ENCODE data around the gene ATOX1. TPM values are rescaled to one million over a fixed set of nuclear protein-coding genes. Genes with fewer than 3 reads are reported as not detected.
A peak's percentile ranks its signal among the peaks of the same experiment; 100 is the strongest.

Gene ATOX1
- total and polyA plus RNA-seq, 2 of the 4 experiments (the other 2 are of a cell fraction): 56.3 to 360 TPM

DNA sequence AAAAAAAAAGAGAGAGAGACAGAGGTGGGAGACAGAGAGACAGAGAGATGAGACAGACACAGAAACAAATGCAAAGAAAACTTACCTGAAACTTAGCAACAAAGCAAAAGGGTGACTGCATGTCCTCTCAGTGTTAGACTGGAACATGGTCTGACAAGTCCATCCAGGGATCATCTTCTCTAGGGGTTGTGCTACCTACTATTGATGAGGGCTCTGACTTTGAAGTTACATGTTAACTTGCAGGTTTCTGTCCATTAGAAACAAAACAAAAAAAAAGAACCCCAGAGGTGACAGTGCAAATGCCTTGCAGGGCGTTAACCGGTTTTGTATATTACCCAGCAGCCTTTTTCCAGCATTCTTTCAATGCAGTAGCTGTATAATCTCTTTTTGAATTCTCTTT is 58.1 kb downstream of the ATOX1 start:
- H3K9me1 ChIP-seq (ENCODE audit: insufficient read depth, low read length): peaks cover 5% of the 10 kb centered on the region
- H3K27me3 ChIP-seq (ENCODE audit: control insufficient read depth, insufficient read depth, low read length): no peaks in the 10 kb centered on the region
- peak overlapping the region; percentile 42; the same call in 1 of the 2 replicates for H3K56ac ChIP-seq (ENCODE audit: extremely low read depth, insufficient read depth, low read length)
- no TSS peak for BruUV-seq (replicated peaks)
- H2AK9ac ChIP-seq (replicated peaks; ENCODE audit: low read depth, low read length, poor library complexity): peak overlapping the region; percentile 47
- H4K8ac ChIP-seq (ENCODE audit: low read depth in 2 of 2, low read length in 2 of 2): peak overlapping the region; percentile 96 to 99
- DNase-seq: no peak
- H3K18ac ChIP-seq (ENCODE audit: low read depth, low read length): peak overlapping the region; percentile 98; the same call in 1 of the 2 replicates
- WGBS, 2 experiments (ENCODE audit: extremely low coverage in 2 of 2, insufficient read length in 1 of 2): no CpG with 5 or more reads among the region's 2 CpGs
- H3K4me3 ChIP-seq (ENCODE audit: insufficient read depth, low read depth, low read length): no peak overlapping the region
- H3K4ac ChIP-seq (ENCODE audit: low read depth, low read length): peak overlapping the region; percentile 100
- TF ChIP-seq NFE2L2 (IDR thresholded peaks at IDR 0.05; ENCODE audit: low read depth, low read length) (no peak), MXI1 (IDR thresholded peaks at IDR 0.05; ENCODE audit: borderline replicate concordance, low read depth, low read length) (no peak), RAD21 (IDR thresholded peaks at IDR 0.05; ENCODE audit: low read length) (no peak), CTCF (conservative IDR thresholded peaks at IDR 0.05; ENCODE audit: low read depth, low read length) (no peak), MAZ (IDR thresholded peaks at IDR 0.05; ENCODE audit: borderline replicate concordance, low read depth, low read length) (no peak)
- TF ChIP-seq, protein P1, sequence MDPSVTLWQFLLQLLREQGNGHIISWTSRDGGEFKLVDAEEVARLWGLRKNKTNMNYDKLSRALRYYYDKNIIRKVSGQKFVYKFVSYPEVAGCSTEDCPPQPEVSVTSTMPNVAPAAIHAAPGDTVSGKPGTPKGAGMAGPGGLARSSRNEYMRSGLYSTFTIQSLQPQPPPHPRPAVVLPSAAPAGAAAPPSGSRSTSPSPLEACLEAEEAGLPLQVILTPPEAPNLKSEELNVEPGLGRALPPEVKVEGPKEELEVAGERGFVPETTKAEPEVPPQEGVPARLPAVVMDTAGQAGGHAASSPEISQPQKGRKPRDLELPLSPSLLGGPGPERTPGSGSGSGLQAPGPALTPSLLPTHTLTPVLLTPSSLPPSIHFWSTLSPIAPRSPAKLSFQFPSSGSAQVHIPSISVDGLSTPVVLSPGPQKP (IDR thresholded peaks at IDR 0.05; ENCODE audit: borderline replicate concordance, low read depth, low read length): no peak
- H3K9me3 ChIP-seq (ENCODE audit: control insufficient read depth, insufficient read depth, low read length): no peaks in the 10 kb centered on the region
- peak overlapping the region; percentile 94 for H3K14ac ChIP-seq (replicated peaks; ENCODE audit: low read depth, low read length)
- H2BK120ac ChIP-seq (ENCODE audit: low read depth, low read length): peak overlapping the region; percentile 100
- H3K27ac ChIP-seq (ENCODE audit: insufficient read depth, low read length): peak overlapping the region; percentile 91; the same call in 1 of the 2 replicates
- H3K36me3 ChIP-seq (ENCODE audit: control insufficient read depth, insufficient read depth, low read length): no peaks in the 10 kb centered on the region
- peak overlapping the region; percentile 100 for H2AK5ac ChIP-seq (ENCODE audit: low read depth, low read length)
- peak overlapping the region; percentile 94 for H4K5ac ChIP-seq (ENCODE audit: low read depth, low read length)
- peaks cover under 1 to 14% of the 10 kb centered on the region in 2 experiments; a peak in 2 of 4 replicates for H3K79me1 ChIP-seq (ENCODE audit: low read depth in 1 of 2, low read length in 2 of 2)
- H3K4me2 ChIP-seq (ENCODE audit: low read depth, low read length): no peak overlapping the region
- intact Hi-C loops (cut with micrococcal nuclease): no loop called here
- peak overlapping the region; percentile 94 for H2BK20ac ChIP-seq (ENCODE audit: low read depth, low read length)
- H3K9ac ChIP-seq (ENCODE audit: low read depth, low read length): no peak overlapping the region
- H3K4me1 ChIP-seq (ENCODE audit: control insufficient read depth, insufficient read depth, low read length): peaks cover 32% of the 10 kb centered on the region
- in situ Hi-C loops (cut with MboI; ENCODE audit: low sequenced_read_pairs): loop anchor here (5.0 kb wide), 1 partner anchor 37 kb away; no protein-coding TSS in a partner anchor
- H4K91ac ChIP-seq (ENCODE audit: insufficient read depth, low read depth, low read length): peak overlapping the region; percentile 100
- peak overlapping the region; percentile 99 for H2BK5ac ChIP-seq (ENCODE audit: low read depth, low read length, poor library complexity, severe bottlenecking)
- ChIA-PET POLR2A (ENCODE audit: unreplicated experiment) (interaction anchor here (0.6 to 2.2 kb wide), 3 partner anchors 13 to 1403 kb away, joined by 6 to 38 read pairs (median 36); partner anchors contain the start of gene SPARC), CTCF (no interaction called here)
- dilution Hi-C loops (cut with HindIII; ENCODE audit: low sequenced_read_pairs, unreplicated experiment): no loop called here
- H3K23ac ChIP-seq (ENCODE audit: low read depth, low read length): peak overlapping the region; percentile 93; the same call in 1 of the 2 replicates
- no peaks in the 10 kb centered on the region for H4K20me1 ChIP-seq (ENCODE audit: insufficient read depth, low read length)
- ATAC-seq (ENCODE audit: low read depth): no peak
- peak overlapping the region; percentile 100; the same call in 1 of the 3 replicates for H2BK15ac ChIP-seq (ENCODE audit: low read depth, low read length)
- peak overlapping the region; percentile 39 for H2AFZ ChIP-seq (replicated peaks; ENCODE audit: low read length, poor library complexity)

Measured in IMR-90 (cell line).